GM18867 (cell line): ENCODE measurements around the gene HMBS.
"Not testable (repeated sequence)": the region's sequence is repeated elsewhere in the genome, so short reads cannot be mapped to it uniquely, and the experiment has no call there.

Source experiments
- ATAC-seq: cut with Tn5 transposase; IDR thresholded peaks from one replicate; pipeline ENCODE4 v1.9.1; 2021; ENCODE audit warnings: mild to moderate bottlenecking, moderate library complexity; ENCODE audit not compliant: unreplicated experiment

Gene HMBS

DNA sequence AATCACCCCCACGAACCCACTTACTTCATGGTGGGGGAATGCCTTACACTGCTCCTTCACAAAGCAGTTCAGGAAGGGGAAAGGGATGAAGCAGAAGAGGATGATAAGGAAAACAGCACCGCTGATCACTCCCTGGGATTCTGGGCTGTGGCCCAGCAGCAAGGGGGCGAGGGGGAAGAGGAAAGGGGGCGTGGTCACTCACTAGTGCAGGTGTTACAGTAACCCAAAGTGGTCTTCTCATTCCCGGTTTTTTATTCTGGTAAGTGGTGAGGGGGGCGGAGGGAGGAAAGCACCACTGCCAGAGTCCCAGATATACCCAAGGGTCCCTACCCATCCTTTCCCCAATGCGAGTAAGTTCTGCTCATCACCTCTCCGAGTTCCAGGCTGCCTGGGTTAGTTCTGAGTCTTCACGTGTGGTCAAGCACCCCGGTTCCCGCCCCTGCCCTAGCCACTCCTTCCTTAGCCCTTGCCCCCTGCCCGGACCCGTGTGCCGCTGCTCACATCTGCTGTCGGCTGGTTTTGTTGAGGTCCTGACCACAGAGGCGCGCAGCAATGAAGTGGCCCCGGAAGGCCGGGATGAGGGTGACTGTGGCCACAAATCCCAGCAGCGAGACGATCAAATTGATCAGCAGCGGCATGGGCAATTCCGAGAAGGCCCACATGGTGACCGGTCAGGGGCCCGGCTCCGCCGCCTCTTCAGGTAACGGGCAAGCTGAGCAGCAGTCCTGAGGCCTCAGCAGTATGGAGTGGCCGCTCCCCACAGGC is 16.5 kb downstream of the HMBS start:
- peak; percentile 19 for ATAC-seq

DNA sequence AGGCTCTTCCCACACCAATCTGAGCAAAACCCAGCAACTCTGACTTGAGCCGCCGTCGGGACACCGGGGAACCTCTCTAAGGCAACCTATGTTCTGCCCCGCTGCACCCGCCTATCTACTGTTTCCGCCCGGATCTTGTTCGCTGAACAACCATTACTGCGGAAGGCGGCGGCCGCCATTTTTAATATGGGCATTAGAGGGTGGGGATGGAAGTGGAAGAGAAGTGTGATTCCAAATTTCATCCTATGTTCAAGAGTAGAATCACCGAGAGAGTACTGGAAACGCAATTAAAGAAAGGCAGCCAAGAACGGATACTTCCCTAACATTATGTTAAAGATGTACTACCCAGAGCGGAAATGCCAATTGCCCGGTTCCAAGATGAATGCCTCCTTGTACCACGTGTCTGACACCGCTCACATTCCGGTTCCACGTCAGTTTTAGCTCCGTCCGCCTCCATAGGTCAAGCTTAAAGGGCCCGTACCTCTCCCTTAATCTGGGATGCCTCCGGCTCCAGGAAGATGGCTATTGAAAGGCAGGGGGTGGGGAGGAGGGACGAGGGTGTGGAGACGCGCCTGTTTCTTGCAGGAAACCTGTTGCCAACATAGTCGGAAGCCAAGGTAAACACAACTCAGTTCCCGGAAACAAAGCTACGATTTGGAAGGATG is 17.2 kb downstream of the HMBS start, which contains the start of gene DPAGT1:
TSS of gene DPAGT1 (minus strand) at position 95 of the 665 bp plus-strand sequence. CDS start 198 bp downstream, outside the sequence.
- ATAC-seq = peak; percentile 81

DNA sequence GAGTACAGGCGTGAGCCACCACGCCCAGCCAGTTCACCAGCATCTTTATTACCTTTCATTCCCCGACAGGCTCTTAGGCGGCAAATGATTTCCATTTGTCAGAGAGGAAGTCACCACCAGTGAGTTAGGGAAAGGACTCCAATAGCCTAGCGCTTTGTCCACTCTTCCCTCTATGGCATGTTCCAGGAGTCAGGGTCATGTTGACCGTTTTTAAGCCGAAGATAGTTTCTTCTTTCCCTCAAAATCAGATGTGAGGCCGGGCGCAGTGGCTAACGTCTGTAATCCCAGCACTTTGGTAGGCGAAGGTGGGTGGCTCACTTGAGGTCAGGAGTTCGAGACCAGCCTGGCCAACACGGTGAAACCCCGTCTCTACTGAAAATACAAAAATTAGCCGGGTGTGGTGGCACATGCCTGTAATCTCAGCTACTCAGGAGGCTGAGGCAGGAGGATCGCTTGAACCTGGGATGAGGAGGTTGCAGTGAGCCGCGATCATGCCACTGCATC is 18.5 kb downstream of the HMBS start:
- ATAC-seq = not testable (repeated sequence)

DNA sequence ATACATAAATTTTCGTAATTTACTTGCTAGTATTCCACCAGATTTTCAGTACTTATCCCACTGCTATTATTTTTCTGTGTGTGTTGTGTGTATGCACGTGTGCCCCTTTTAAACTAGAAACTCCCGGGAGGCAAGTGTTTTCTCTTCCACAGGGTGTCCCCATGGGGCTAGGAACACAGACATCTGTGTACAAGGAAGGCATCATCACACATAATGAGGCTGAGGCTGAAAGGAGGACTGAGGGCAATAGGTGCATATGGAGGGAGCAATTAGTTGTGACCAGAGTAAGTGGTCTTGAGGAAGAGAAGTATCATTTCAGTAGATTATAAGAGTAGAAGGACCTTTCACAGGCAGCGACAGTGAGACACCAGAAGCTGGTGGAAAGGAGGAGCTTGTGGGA is 19.1 kb downstream of the HMBS start:
- ATAC-seq = no peak

DNA sequence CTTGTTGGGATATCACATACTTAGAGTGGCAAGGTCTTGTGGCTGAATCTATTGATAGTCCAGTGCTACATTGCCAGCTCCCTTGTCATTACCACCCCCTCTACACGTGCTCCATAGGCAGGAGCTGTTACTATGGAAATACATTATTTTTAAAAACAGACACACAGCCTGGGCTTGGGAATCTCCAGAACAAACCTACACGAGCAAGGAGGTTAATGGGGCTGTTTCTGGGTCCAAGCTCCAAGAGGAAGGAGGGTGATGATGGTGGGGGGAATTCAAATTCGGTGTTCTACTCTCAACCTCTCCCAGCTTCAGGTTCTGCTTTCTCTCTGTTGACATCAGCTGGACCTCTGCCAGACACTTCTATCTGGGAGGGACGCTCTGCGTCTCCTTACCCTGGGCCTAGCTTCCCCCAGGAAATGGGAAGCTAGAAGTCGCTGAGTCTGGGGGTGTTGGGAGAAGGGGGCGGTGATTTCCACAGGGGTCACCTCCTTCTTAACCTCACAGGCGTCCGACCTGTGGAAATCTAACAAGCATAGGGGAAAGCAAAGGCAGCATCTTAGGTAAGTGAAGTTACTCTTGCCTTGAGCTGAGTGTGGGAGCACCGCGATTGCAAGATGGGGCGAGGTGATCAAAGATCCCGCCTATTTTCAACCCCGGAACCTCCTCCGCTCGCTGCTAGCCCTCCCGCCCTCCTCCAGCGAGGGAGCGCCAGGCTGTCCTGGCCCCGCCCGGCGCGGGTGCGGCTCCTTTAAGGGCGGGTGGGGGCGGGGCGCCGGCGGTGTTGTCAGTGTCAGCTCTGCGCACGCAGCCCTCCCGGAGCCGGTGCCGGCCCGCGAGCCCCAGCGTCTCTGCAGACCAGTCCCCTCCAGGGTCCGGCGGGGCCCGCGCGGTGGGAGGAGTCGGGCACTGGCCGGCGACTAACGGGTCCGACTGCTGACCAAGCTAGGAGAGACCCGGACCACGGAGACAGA is 22.2 kb downstream of the HMBS start, which contains the start of gene C2CD2L:
TSS of gene C2CD2L (plus strand) at position 781 of the 974 bp plus-strand sequence. CDS start 398 bp downstream, outside the sequence.
- ATAC-seq = peak; percentile 77

DNA sequence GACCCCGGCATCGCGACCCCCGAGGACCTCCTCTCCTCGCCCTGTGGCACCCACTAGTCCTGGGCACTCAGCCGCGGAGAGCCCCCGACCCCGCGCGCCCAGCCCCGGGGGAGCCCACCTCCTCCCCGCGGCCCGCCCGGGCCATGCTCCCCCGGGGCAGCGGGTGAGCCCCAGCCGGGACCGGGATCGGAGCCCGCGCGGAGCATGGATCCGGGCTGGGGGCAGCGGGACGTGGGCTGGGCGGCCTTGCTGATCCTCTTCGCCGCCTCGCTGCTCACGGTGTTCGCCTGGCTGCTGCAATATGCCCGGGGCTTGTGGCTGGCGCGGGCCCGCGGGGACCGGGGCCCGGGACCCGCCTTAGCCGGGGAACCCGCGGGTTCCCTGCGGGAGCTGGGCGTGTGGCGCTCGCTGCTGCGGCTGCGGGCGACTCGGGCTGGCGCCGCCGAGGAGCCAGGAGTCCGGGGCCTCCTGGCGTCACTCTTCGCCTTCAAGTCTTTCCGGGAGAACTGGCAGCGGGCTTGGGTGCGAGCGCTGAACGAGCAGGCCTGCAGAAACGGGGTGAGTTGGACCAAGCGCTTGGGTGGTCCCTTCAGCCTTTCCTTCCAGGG is 23.0 kb downstream of the HMBS start:
- ATAC-seq = peak; percentile 17

DNA sequence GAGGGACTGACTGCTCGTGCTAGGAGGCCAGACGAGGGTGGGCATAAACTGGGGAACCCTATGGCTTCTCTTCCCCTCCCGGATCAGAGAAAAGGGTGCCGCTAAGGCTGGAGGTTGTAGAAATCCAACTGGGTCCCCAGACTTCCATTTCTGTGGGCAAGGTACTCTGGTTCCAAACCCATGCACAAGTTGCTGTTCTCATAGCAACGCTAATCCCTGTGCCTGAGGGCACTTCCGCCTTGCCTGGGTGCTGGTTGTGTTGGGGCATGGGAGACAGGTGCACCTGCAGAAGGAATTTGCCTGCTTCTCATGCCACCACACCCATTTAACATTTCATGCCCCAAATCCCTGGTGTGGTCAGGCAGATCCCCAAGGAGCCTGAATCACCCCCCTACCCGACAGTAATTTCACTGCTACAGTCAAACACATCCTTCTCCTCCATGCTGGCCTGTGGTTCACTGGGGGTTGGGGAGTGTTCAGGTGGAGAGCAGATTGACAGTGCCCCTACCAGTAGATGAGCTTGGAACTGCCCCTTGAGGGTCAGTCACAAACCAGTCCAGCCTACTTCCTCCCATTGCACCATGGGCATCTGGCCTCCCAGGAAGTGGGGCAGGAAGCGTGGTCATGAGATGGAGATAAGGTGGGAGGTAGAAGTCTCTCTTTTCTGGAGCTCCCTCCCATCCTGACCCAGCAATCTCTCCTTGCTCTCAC is 23.6 kb downstream of the HMBS start:
- no peak for ATAC-seq

DNA sequence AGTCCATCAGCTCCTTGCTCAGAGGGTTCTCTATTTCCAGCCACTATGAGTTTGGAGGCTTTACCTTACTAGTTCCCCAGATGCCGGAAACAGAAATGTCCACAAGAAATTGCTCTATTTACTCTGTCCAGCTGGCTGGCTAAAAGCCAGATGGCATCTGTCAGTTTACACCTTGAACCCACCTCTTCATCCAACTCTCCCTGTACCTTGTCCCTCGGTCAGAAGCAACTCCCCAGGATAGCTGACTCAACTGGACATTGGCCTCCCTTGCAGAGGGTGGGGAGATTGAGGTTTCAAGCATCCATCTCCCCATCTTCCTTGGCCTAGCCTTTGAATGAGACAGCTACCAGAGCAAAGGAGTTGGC is 24.2 kb downstream of the HMBS start:
- no peak for ATAC-seq

DNA sequence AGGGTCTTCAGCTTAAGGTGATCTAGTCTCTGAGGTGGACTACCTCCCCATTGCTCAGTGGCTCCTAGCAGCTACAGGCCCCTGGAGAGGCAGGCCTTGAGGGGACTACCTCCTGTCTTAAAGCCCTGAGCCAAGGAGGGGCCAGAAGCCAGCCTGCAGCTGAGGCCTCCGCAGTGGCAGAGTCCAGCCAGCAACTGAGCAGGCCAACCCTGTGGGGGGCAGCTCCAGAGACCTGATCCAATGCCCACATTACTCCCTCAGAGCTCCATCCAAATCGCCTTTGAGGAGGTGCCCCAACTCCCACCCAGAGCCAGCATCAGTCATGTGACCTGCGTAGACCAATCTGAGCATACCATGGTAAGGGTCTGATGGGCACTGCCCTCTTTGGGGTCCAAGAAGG is 25.2 kb downstream of the HMBS start:
- ATAC-seq = no peak

DNA sequence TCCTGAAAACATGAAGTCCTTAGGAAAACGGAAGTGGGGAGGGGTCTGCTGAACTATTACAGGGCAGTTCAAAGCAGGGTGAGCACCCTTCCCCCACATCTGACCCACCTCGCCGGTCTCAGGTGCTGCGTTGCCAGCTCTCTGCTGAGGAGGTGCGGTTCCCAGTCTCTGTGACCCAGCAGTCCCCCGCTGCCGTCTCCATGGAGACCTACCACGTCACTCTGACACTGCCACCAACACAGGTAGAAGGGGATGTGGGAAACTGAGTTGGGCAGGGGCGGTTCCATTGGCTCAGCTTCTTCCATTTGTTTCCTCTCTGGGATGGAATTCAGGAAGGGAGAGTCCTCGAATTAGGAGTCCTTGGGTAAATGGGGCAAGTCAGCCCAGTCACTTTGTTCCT is 25.8 kb downstream of the HMBS start:
- no peak for ATAC-seq

DNA sequence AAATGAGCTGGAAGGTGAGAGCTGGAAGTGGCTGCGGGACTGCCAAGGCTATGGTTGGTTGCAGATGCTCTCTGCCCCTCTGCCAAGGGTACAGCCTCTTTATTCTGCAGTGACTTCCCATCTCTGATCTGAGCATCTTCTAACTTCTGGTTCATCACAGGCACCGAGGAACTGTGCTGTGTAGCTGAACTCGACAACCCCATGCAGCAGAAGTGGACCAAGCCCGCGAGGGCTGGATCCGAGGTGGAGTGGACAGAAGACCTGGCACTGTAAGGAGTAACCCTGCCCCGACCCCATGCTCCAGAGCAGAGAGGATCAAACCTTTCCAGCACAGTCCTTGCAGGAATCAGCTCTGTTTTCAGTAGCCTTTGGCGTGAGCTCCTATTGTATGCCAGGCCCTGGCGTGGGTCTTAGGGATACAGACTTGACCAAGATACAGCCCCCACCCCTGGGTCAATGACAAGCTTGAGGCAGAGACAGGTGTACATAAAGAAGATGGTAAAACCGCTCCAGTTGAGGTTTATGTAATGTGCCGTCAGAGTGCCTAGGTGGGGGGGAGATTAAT is 26.8 kb downstream of the HMBS start:
- ATAC-seq = no peak

DNA sequence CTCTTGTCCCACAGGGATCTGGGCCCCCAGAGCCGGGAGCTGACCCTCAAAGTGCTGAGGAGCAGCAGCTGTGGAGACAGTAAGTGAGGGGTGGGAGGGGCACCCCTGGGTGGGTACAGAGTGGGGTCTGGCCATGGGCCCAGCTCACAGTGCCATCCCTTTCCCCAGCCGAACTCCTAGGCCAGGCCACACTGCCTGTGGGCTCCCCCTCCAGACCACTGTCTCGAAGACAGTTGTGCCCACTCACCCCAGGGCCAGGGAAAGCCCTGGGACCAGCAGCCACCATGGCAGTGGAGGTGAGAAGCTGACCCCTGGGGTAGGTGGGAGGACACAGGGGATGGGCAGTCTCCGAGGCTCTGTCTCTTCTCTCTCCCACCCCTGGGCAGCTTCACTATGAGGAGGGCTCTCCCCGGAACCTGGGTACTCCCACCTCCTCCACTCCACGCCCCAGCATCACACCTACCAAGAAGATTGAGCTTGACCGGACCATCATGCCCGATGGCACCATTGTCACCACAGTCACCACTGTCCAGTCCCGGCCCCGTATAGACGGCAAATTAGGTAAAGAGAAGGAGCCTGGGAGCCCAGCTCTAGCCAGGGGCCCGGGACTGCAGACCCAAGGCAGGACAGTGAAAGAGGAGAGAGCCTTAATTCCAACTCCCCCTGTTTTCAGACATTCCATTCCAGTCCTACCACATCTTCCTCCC is 27.8 kb downstream of the HMBS start:
- no peak for ATAC-seq

DNA sequence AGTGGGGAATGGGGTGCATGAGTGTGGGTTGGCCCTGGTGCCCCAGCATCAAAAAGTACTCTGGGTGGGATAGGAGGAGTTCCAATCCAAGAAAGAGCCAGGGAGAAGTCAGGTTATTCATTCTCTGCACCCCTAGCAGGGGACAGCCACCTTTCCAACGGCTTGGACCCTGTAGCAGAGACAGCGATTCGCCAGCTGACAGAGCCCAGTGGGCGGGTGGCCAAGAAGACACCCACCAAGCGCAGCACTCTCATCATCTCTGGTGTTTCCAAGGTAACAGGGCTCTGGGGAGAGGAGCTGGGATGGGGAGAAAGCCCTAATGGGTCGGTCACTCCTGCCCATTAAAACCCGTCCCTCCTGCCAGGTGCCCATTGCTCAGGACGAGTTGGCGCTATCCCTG is 29.0 kb downstream of the HMBS start:
- no peak for ATAC-seq

DNA sequence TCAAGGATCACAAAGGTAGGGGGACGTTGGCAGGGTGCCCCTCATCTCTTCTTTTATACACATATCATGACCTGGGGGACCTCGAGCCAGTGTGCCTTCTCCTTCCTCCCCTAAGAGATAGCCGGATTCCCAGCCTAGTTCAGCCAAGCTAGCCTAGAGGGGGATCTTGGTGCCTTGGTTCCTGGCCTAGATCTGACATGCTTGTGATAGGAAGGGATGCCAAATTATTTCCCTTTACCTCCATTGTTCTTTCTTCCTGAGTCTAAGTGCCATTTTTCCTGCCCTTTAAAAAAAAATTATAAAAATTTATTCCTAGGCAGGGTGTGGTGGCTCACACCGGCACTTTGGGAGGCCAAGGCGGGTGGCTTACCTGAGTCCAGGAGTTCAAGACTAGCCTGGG is 29.7 kb downstream of the HMBS start:
- ATAC-seq = no peak

DNA sequence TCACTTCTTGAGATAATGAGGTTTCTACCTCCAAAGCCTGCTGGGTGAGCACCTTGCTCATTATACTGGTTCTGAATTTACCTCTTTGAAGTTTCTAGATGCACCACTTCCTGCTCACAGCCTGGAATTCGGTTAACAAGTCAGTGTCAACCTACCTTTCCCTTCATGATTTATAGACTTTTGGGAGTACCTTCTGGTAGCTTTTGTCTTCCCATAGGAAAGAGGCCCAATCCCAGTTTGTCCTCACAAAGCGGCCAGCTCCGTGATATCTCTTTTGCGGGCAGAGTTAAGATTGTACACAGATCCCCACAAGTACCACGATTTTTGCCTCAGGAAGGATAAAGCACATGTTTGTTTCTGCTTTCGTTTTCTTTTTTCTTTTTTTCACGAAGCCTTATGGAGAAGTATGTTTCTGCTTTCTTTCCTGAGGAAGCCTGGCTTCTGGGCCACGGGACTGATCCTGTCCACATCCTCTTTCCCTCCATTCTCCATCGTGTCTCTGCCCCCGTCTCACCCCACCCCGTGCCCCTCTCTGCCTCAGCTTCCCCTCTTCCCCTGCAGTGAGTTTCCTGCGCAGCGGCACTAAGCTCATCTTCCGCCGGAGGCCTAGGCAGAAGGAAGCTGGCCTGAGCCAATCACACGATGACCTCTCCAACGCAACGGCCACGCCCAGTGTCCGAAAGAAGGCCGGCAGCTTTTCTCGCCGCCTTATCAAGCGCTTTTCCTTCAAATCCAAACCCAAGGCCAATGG is 31.0 kb downstream of the HMBS start:
- no peak for ATAC-seq

DNA sequence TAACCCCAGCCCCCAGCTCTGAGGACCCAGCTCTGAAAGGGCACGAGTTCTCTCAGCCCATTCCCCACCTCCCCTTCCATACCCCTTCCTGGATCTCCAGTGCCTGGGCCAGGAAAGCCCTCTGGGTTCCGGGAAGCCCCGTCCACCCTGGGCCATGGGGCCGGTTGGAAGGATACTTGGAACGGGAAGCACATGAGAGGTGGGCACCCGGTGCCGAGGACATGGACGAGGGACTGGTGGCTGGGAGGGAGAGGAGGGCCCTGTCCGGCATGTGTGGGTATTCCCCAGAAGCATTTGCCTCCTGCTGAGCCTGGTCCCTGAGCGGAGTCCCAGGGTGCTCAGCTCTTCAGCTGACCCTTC is 31.5 kb downstream of the HMBS start:
- no peak for ATAC-seq

DNA sequence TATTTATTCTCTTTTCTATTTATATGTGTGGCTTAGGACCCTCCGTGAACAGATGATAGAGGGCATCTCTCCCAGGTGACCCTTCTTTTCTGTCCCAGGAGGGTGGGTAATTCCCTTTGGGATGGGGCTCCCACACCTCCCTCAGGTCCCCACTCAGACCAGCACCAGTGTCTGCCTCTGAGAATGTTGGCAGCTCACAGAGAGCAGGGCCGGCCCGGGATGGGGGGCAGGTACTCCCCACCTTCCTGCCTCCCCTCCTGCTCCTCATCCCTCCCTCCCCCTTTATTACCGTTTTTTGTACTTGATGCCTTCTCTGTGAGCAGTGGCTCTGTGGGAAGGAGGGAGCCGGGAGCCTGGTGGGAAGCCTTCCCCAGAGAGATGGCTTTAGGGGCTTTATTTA is 31.9 kb downstream of the HMBS start:
- ATAC-seq = no peak

DNA sequence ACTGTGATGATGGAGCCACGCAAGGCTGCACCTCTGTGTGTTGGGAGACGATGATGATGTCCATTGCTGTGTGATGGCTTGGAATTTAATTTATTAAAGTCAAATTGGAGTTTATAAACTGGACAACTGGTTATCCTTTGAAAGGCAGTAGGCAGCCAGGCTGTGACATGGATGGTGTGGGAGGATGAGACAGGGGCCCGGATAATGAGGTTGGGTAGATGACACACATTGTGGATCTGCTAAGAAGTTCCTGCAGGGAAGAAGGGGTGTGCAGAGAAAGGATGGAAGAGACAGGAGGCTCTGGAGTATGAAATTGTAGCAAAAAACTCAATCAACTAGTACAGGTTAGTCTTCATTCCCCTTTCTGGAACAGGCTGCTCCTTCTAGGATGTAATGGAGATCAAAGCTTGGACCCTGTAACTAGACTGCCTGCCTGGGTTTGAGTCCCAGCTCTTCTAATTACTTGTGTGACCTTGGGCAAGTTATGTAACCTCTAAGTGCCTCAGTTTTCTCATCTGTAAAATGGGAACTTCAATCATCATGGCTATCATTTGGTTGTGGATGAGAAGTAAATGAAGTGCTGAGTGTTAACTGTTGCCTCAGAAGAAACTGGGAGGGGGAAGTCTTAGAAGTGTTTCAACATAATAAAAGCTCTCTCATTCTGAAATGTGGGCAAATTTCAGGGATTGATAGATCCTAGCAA is 32.5 kb downstream of the HMBS start:
- no peak for ATAC-seq
